Endothelial cell of umbilical vein (primary cell): ENCODE measurements around the gene CLDN6. TPM values are rescaled to one million over a fixed set of nuclear protein-coding genes. Genes with fewer than 3 reads are reported as not detected.

Experiments
- BruUV-seq: library from RNA; stranded (reverse); fragments of 400-500 nt; replicated peaks from 2 replicates; lab custom pipeline; 2021; lab: Mats Ljungman, UMichigan
- CTCF ChIA-PET: fragments of 300-600, 350-600 bp; sonication (Branson Sonifier 250); formaldehyde crosslinking; loops from one replicate; lab custom pipeline; 2021; ENCODE audit warnings: antibody characterized with exemption, inconsistent platforms; lab: Charles Lee
- POLR2A ChIA-PET: fragments of 300-600, 350-600 bp; sonication (Branson Sonifier 250); formaldehyde crosslinking; loops from one replicate; lab custom pipeline; 2021; ENCODE audit warnings: antibody characterized with exemption, inconsistent platforms; lab: Charles Lee
- DNase-seq: peaks from one replicate; pipeline ENCODE4 v3.0.0-alpha.2; 2011; ENCODE audit warnings: low read depth, low spot score
- FAIRE-seq: peaks from 2 replicates; lab custom pipeline; 2011; peaks lifted over from hg19 to GRCh38; lab: Jason Lieb, UNC
- H2AFZ ChIP-seq: 2 replicates; pipeline ENCODE4 v1.6.0; 2012; ENCODE audit warnings: low read depth, low read length, control low read depth, inconsistent platforms
- H3K27ac ChIP-seq: 2 replicates; pipeline ENCODE4 v1.5.1; 2011; ENCODE audit warnings: low read depth, mild to moderate bottlenecking, control low read depth, low read length, moderate library complexity; ENCODE audit not compliant: insufficient read depth
- H3K27me3 ChIP-seq, 2 experiments: 2 replicates each; pipeline versions ENCODE4 v1.6.0 to v1.6.1; 2011; ENCODE audit warnings: low read length in 2 of 2, mixed read lengths in 1 of 2; ENCODE audit not compliant: control insufficient read depth in 2 of 2, insufficient read depth in 2 of 2
- H3K36me3 ChIP-seq, 2 experiments: 2 replicates in 1 of 2; 3 replicates in 1 of 2; pipeline ENCODE4 v1.5.1; 2011; ENCODE audit warnings: low read length in 2 of 2, mild to moderate bottlenecking in 1 of 2, moderate library complexity in 1 of 2; ENCODE audit not compliant: control insufficient read depth in 2 of 2, insufficient read depth in 2 of 2; ENCODE audit errors: extremely low read depth in 1 of 2
- H3K4me1 ChIP-seq: 3 replicates; pipeline ENCODE4 v1.5.1; 2011; ENCODE audit warnings: mild to moderate bottlenecking, low read length; ENCODE audit not compliant: control insufficient read depth, insufficient read depth; ENCODE audit errors: extremely low read depth
- H3K4me2 ChIP-seq: 2 replicates; pipeline ENCODE4 v1.6.1; 2011; ENCODE audit warnings: low read length, control low read depth, mixed read lengths; ENCODE audit not compliant: insufficient read depth
- H3K4me3 ChIP-seq, 3 experiments: fragments of 200-600 bp in 1 of 3; sonication (generic), shearing (Covaris generic) in 1 of 3; replicated peaks in 1 of 3; 2 replicates each; pipeline ENCODE4 v1.5.1; 2011 to 2016; ENCODE audit warnings: control low read depth in 3 of 3, low read length in 3 of 3, mild to moderate bottlenecking in 2 of 3, inconsistent platforms in 1 of 3, low read depth in 1 of 3, moderate library complexity in 1 of 3; ENCODE audit not compliant: insufficient read depth in 1 of 3
- H3K79me2 ChIP-seq: 2 replicates; pipeline ENCODE4 v1.6.0; 2012; ENCODE audit warnings: low read length, inconsistent platforms; ENCODE audit not compliant: control insufficient read depth, insufficient read depth
- H3K9ac ChIP-seq: replicated peaks from 2 replicates; pipeline ENCODE3; 2011; ENCODE audit warnings: low read length, control low read depth; ENCODE audit not compliant: insufficient read depth; ENCODE audit errors: extremely low read depth
- H3K9me1 ChIP-seq: replicated peaks from 3 replicates; pipeline ENCODE4 v1.6.0; 2011; ENCODE audit warnings: mild to moderate bottlenecking, low read length; ENCODE audit not compliant: control insufficient read depth, insufficient read depth; ENCODE audit errors: extremely low read depth
- H3K9me3 ChIP-seq: replicated peaks from 2 replicates; pipeline ENCODE4 v1.5.1; 2012; ENCODE audit warnings: low read length, inconsistent platforms; ENCODE audit not compliant: control insufficient read depth, insufficient read depth
- H4K20me1 ChIP-seq: replicated peaks from 2 replicates; pipeline ENCODE3; 2011; ENCODE audit warnings: mild to moderate bottlenecking, low read length; ENCODE audit not compliant: control insufficient read depth, insufficient read depth; ENCODE audit errors: extremely low read depth
- CTCF ChIP-seq, 2 donors: IDR thresholded peaks; 1 replicate in 1 of 2; 2 replicates in 1 of 2; pipeline ENCODE4 v1.5.1; 2011; ENCODE audit warnings: low read length in 2 of 2, mild to moderate bottlenecking in 2 of 2, moderate library complexity in 2 of 2, control low read depth in 1 of 2, inconsistent platforms in 1 of 2, low read depth in 1 of 2; ENCODE audit not compliant: insufficient read depth in 1 of 2; ENCODE audit errors: extremely low read depth in 1 of 2
- EZH2 ChIP-seq: IDR thresholded peaks from 2 replicates; pipeline ENCODE4 v1.6.1; 2012; ENCODE audit warnings: borderline replicate concordance, low read depth, mild to moderate bottlenecking, moderate library complexity, low read length, inconsistent platforms; ENCODE audit not compliant: severe bottlenecking
- FOS ChIP-seq: IDR thresholded peaks from 2 replicates; pipeline ENCODE4 v1.6.1; 2011; ENCODE audit warnings: mild to moderate bottlenecking, low read length, moderate library complexity, borderline replicate concordance; ENCODE audit not compliant: insufficient read depth
- GATA2 ChIP-seq: IDR thresholded peaks from 2 replicates; pipeline ENCODE4 v1.7.0; 2011; ENCODE audit warnings: low read depth, mild to moderate bottlenecking, moderate library complexity, mixed read lengths, low read length; ENCODE audit not compliant: insufficient read length, insufficient read depth
- JUN ChIP-seq: IDR thresholded peaks from 2 replicates; pipeline ENCODE4 v1.6.1; 2011; ENCODE audit warnings: borderline replicate concordance, low read depth; ENCODE audit not compliant: insufficient read length, insufficient read depth
- MYC ChIP-seq: IDR thresholded peaks from one replicate; pipeline ENCODE4 v1.6.1; 2011; ENCODE audit warnings: mild to moderate bottlenecking, low read depth, low read length
- POLR2A ChIP-seq: IDR thresholded peaks from 2 replicates; pipeline ENCODE4 v1.6.1; 2012; ENCODE audit warnings: low read depth, mild to moderate bottlenecking, control low read depth, low read length
- POLR2AphosphoS5 ChIP-seq: IDR thresholded peaks from 2 replicates; pipeline ENCODE4 v1.6.1; 2012; ENCODE audit warnings: low read depth, mild to moderate bottlenecking, control low read depth, low read length, moderate library complexity; ENCODE audit not compliant: insufficient read depth
- dilution Hi-C: fragments of 300-500 bp; cut with MboI; formaldehyde crosslinking; loops from one replicate; pipeline ENCODE4 v1.15.0; 2019; ENCODE audit warnings: low sequenced_read_pairs; ENCODE audit not compliant: extremely low pct_ligation_motif_present
- intact Hi-C: fragments of 100-400 bp; cut with micrococcal nuclease; formaldehyde crosslinking; loops from one replicate; pipeline ENCODE4 v1.10.0; 2022
- polyA plus RNA-seq, 4 experiments: library from polyadenylated mRNA; depleted of rRNA in 3 of 4; stranded (reverse) in 3 of 4; unstranded in 1 of 4; fragments of >200 nt; gene quantifications; 2 replicates each; pipeline versions ENCODE4 v1.2.1 to v1.2.3, GENCODE V29; 2011 to 2012; ENCODE audit warnings: missing spikeins in 1 of 4
- total RNA-seq: library from RNA; stranded (reverse); gene quantifications from 2 replicates; pipeline ENCODE4 v1.2.3, GENCODE V29; 2021
- TF ChIP-seq, protein P1 (sequence below): IDR thresholded peaks from 2 replicates; pipeline ENCODE4 v1.6.1; 2011; ENCODE audit not compliant: insufficient read depth, insufficient read length

The CLDN6 gene
- total and polyA plus RNA-seq, 2 donors (not counting 3 experiments of a cell fraction or from before 2014, with no cell fraction given), result 0.28 TPM; not detected in 1

DNA sequence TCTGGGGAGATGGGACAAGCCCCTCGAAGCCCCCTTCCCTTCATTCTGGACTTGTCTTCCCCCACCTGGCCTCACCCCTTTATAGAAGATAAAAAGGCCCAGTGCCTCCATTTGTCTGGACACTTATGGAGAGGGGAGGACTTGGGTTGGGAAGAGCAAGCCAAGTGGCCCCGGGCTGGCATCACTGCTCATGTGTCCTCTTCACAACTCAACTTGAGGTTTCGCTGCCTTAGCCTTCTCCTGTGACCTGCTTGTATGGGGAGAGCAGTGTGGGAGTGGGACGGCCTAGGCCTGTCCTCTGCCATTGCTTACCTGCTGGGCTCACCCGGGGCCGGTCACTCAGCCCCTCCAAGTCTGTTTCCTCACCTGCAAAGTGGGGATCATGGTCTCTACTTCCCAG lies 47.4 kb downstream of the CLDN6 start:
- peaks cover 12% of the 10 kb centered on the region for H3K79me2 ChIP-seq
- DNase-seq (no peak), FAIRE-seq (peak; percentile 35)
- H2AFZ ChIP-seq, result no peak overlapping the region
- no peaks in the 10 kb centered on the region for H3K9me1 ChIP-seq
- intact Hi-C loops (no loop called here), dilution Hi-C loops (no loop called here)
- H3K36me3 ChIP-seq, result peaks cover 0 to 2% of the 10 kb centered on the region in 2 experiments
- H3K4me2 ChIP-seq, result peak overlapping the region; percentile 77
- peak overlapping the region; percentile 44 for H3K9ac ChIP-seq
- H3K4me3 ChIP-seq, result peak overlapping the region in 2 of 3 experiments; percentile 58 to 94
- no peak overlapping the region for H3K27ac ChIP-seq
- ChIA-PET POLR2A (no interaction called here), CTCF (interaction anchor here (0.6 to 2.4 kb wide), 7 partner anchors 8 to 102 kb away, joined by 3 to 10 read pairs (median 4); partner anchors contain the start of gene PKMYT1)
- peaks cover 10 to 26% of the 10 kb centered on the region in 2 experiments for H3K27me3 ChIP-seq
- no TSS peak for BruUV-seq
- no peaks in the 10 kb centered on the region for H4K20me1 ChIP-seq
- no peaks in the 10 kb centered on the region for H3K9me3 ChIP-seq
- H3K4me1 ChIP-seq, result peaks cover 9% of the 10 kb centered on the region
- TF ChIP-seq POLR2AphosphoS5, result no peak
- no peak for TF ChIP-seq EZH2
- no peak for TF ChIP-seq FOS
- TF ChIP-seq GATA2, result no peak
- no peak for TF ChIP-seq JUN
- TF ChIP-seq MYC, result no peak
- no peak for TF ChIP-seq POLR2A
- no peak for TF ChIP-seq CTCF (IDR thresholded peaks at IDR 0.05; ENCODE audit: extremely low read depth in 1 of 2, insufficient read depth in 1 of 2, low read depth in 1 of 2, low read length in 2 of 2)
- TF ChIP-seq, protein P1, sequence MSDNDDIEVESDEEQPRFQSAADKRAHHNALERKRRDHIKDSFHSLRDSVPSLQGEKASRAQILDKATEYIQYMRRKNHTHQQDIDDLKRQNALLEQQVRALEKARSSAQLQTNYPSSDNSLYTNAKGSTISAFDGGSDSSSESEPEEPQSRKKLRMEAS, result no peak
